ENCODE data around the gene SMIM24. TPM values are rescaled to one million over a fixed set of nuclear protein-coding genes. Genes with fewer than 3 reads are reported as not detected.
A peak's percentile ranks its signal among the peaks of the same experiment; 100 is the strongest.

Gene SMIM24
- polyA plus RNA-seq, 3 donors from 2014 or later: 1.5 to 2.1 TPM; not detected in 1

- no peak overlapping the region for H3K27ac Mint-ChIP-seq
- H3K9me3 Mint-ChIP-seq: no peaks in the 10 kb centered on the region
- H3K4me3 Mint-ChIP-seq: no peak overlapping the region
- no peak for DNase-seq
- H3K36me3 Mint-ChIP-seq: no peaks in the 10 kb centered on the region
- peaks cover 0 to 2% of the 10 kb centered on the region in 2 donors for H3K4me1 Mint-ChIP-seq
- peaks cover 0 to 6% (median 4%) of the 10 kb centered on the region in 3 donors for H3K27me3 Mint-ChIP-seq (ENCODE audit: low read depth in 3 of 3)
Observed at GRCh38 chr19:3469638-3470499, 10.5 kb downstream of the SMIM24 start.

GRCh38 chr19:3468211-3468610 lies 12.1 kb downstream of the SMIM24 start:
- no peaks in the 10 kb centered on the region for H3K9me3 Mint-ChIP-seq
- peaks cover 0 to 6% (median 4%) of the 10 kb centered on the region in 3 donors for H3K27me3 Mint-ChIP-seq (ENCODE audit: low read depth in 3 of 3)
- DNase-seq: no peak
- H3K27ac Mint-ChIP-seq: no peak overlapping the region
- no peak overlapping the region for H3K4me3 Mint-ChIP-seq
- no peaks in the 10 kb centered on the region for H3K36me3 Mint-ChIP-seq
- peaks cover 0 to 2% of the 10 kb centered on the region in 2 donors for H3K4me1 Mint-ChIP-seq

GRCh38 chr19:3467437-3468198 lies 12.7 kb downstream of the SMIM24 start:
- Mint-ChIP-seq H3K4me3 (no peak overlapping the region), H3K27ac (no peak overlapping the region), H3K9me3 (no peaks in the 10 kb centered on the region), H3K4me1 (peaks cover 0 to 2% of the 10 kb centered on the region in 2 donors), H3K36me3 (peaks cover 3% of the 10 kb centered on the region in 3 donors), H3K27me3 (ENCODE audit: low read depth in 3 of 3) (peaks cover 0 to 6% (median 4%) of the 10 kb centered on the region in 3 donors)
- DNase-seq: no peak

- H3K36me3 Mint-ChIP-seq: peaks cover 4% of the 10 kb centered on the region in 3 donors
- no peak for DNase-seq
- peaks cover 0 to 6% (median 4%) of the 10 kb centered on the region in 3 donors for H3K27me3 Mint-ChIP-seq (ENCODE audit: low read depth in 3 of 3)
- no peak overlapping the region for H3K27ac Mint-ChIP-seq
- no peaks in the 10 kb centered on the region for H3K9me3 Mint-ChIP-seq
- H3K4me1 Mint-ChIP-seq: peaks cover 0 to 2% of the 10 kb centered on the region in 2 donors
- no peak overlapping the region for H3K4me3 Mint-ChIP-seq
Observed at GRCh38 chr19:3466635-3467034, 13.7 kb downstream of the SMIM24 start.

- Mint-ChIP-seq H3K9me3 (no peaks in the 10 kb centered on the region), H3K27me3 (ENCODE audit: low read depth in 3 of 3) (peaks cover 0 to 4% (median 4%) of the 10 kb centered on the region in 3 donors), H3K27ac (no peak overlapping the region), H3K36me3 (peaks cover 4% of the 10 kb centered on the region in 3 donors), H3K4me3 (no peak overlapping the region), H3K4me1 (peaks cover 0 to 2% of the 10 kb centered on the region in 2 donors)
- no peak for DNase-seq
Observed at GRCh38 chr19:3465552-3465951, 14.8 kb downstream of the SMIM24 start.

- Mint-ChIP-seq H3K27ac (no peak overlapping the region), H3K4me1 (peaks cover 0 to 1% of the 10 kb centered on the region in 2 donors), H3K9me3 (no peaks in the 10 kb centered on the region)
Observed at GRCh38 chr19:3464587-3465235, 15.6 kb downstream of the SMIM24 start.

GRCh38 chr19:3463714-3464586 lies 16.4 kb downstream of the SMIM24 start:
- Mint-ChIP-seq H3K4me1 (peaks cover 0 to 4% of the 10 kb centered on the region in 2 donors), H3K9me3 (no peaks in the 10 kb centered on the region), H3K4me3 (no peak overlapping the region), H3K27me3 (ENCODE audit: low read depth in 3 of 3) (peaks cover 0 to 2% (median 1%) of the 10 kb centered on the region in 3 donors), H3K27ac (no peak overlapping the region), H3K36me3 (peaks cover 4% of the 10 kb centered on the region in 3 donors)
- no peak for DNase-seq

More at GRCh38 chr19:3464587-3465235, 15.6 kb downstream of the SMIM24 start:
- peaks cover 4% of the 10 kb centered on the region in 3 donors for H3K36me3 Mint-ChIP-seq
- DNase-seq: no peak
- H3K4me3 Mint-ChIP-seq: no peak overlapping the region
- H3K27me3 Mint-ChIP-seq (ENCODE audit: low read depth in 3 of 3): peaks cover 0 to 4% (median 1%) of the 10 kb centered on the region in 3 donors

GRCh38 chr19:3462991-3463713 lies 17.2 kb downstream of the SMIM24 start:
- H3K9me3 Mint-ChIP-seq: no peaks in the 10 kb centered on the region

GRCh38 chr19:3459965-3460582 lies 20.3 kb downstream of the SMIM24 start:
- peaks cover 0 to 8% of the 10 kb centered on the region in 2 donors for H3K4me1 Mint-ChIP-seq
- no peaks in the 10 kb centered on the region for H3K9me3 Mint-ChIP-seq
- H3K4me3 Mint-ChIP-seq: no peak overlapping the region
- H3K27ac Mint-ChIP-seq: no peak overlapping the region
- no peak for DNase-seq
- H3K27me3 Mint-ChIP-seq (ENCODE audit: low read depth in 3 of 3): no peaks in the 10 kb centered on the region
- peaks cover 4% of the 10 kb centered on the region in 3 donors for H3K36me3 Mint-ChIP-seq

More at GRCh38 chr19:3462991-3463713, 17.2 kb downstream of the SMIM24 start:
- Mint-ChIP-seq H3K27ac (no peak overlapping the region), H3K27me3 (ENCODE audit: low read depth in 3 of 3) (peaks cover 0 to 2% (median 1%) of the 10 kb centered on the region in 3 donors), H3K36me3 (peaks cover 4% of the 10 kb centered on the region in 3 donors), H3K4me3 (no peak overlapping the region), H3K4me1 (peaks cover 0 to 8% of the 10 kb centered on the region in 2 donors)
- no peak for DNase-seq

- no peaks in the 10 kb centered on the region for H3K27me3 Mint-ChIP-seq (ENCODE audit: low read depth in 3 of 3)
- no peak overlapping the region for H3K4me3 Mint-ChIP-seq
- no peaks in the 10 kb centered on the region for H3K9me3 Mint-ChIP-seq
- H3K4me1 Mint-ChIP-seq: peaks cover 0 to 8% of the 10 kb centered on the region in 2 donors
- DNase-seq: peak in 1 of 3 donors; percentile 6
- peaks cover 4% of the 10 kb centered on the region in 3 donors for H3K36me3 Mint-ChIP-seq
- no peak overlapping the region for H3K27ac Mint-ChIP-seq
Observed at GRCh38 chr19:3459089-3459881, 21.0 kb downstream of the SMIM24 start.

- H3K36me3 Mint-ChIP-seq: peaks cover 4% of the 10 kb centered on the region in 3 donors
- no peak for DNase-seq
- no peak overlapping the region for H3K4me3 Mint-ChIP-seq
- no peaks in the 10 kb centered on the region for H3K27me3 Mint-ChIP-seq (ENCODE audit: low read depth in 3 of 3)
- H3K9me3 Mint-ChIP-seq: no peaks in the 10 kb centered on the region
- H3K27ac Mint-ChIP-seq: no peak overlapping the region
- peaks cover 0 to 8% of the 10 kb centered on the region in 2 donors for H3K4me1 Mint-ChIP-seq
Observed at GRCh38 chr19:3458229-3459088, 21.9 kb downstream of the SMIM24 start.

Data from immature natural killer cell (primary cell).